Left renal cortex interstitium (tissue), 4 donors: Measurements from ENCODE around the gene SGMS1. TPM values are rescaled to one million over a fixed set of nuclear protein-coding genes. Genes with fewer than 3 reads are reported as not detected.
"Not testable (repeated sequence)": the region's sequence is repeated elsewhere in the genome, so short reads cannot be mapped to it uniquely, and the experiment has no call there.

ENCODE experiments used
- DNase-seq, 4 donors: peaks; one replicate each; pipeline ENCODE4 v3.0.0-alpha.2; 2013; ENCODE audit warnings: low read depth in 4 of 4, low spot score in 2 of 4, missing footprints in 1 of 4
- polyA plus RNA-seq, 4 donors: library from polyadenylated mRNA; unstranded; fragments of 120-200 nt; gene quantifications; one replicate each; pipeline ENCODE4 v1.2.1, GENCODE V29; 2013; ENCODE audit not compliant: insufficient read length in 4 of 4

SGMS1 gene
- polyA plus RNA-seq, 4 donors = 53.7 to 59.7 (median 55.1) TPM

- no peak for DNase-seq
Observed at GRCh38 chr10:50561816-50562215, 61.9 kb downstream of the SGMS1 start.

- no peak for DNase-seq
Observed at GRCh38 chr10:50561266-50561665, 62.5 kb downstream of the SGMS1 start.

GRCh38 chr10:50560370-50560769 is 63.4 kb downstream of the SGMS1 start:
- DNase-seq = no peak

- no peak for DNase-seq
Observed at GRCh38 chr10:50558371-50558770, 65.4 kb downstream of the SGMS1 start.

GRCh38 chr10:50557130-50557682 is 66.5 kb downstream of the SGMS1 start:
- no peak for DNase-seq

GRCh38 chr10:50556237-50557120 is 67.3 kb downstream of the SGMS1 start:
- no peak for DNase-seq

- DNase-seq = no peak
Observed at GRCh38 chr10:50554995-50555568, 68.7 kb downstream of the SGMS1 start.

- DNase-seq = no peak
Observed at GRCh38 chr10:50554376-50554994, 69.3 kb downstream of the SGMS1 start.

GRCh38 chr10:50552771-50553535 is 70.8 kb downstream of the SGMS1 start:
- DNase-seq = no peak

GRCh38 chr10:50552308-50552707 is 71.4 kb downstream of the SGMS1 start:
- DNase-seq = no peak

- no peak for DNase-seq
Observed at GRCh38 chr10:50551894-50552293, 71.9 kb downstream of the SGMS1 start.

- DNase-seq = no peak
Observed at GRCh38 chr10:50550291-50550839, 73.4 kb downstream of the SGMS1 start.

- DNase-seq = not testable (repeated sequence)
Observed at GRCh38 chr10:50549186-50549585, 74.6 kb downstream of the SGMS1 start.

- not testable (repeated sequence) for DNase-seq
Observed at GRCh38 chr10:50548481-50548880, 75.3 kb downstream of the SGMS1 start.

- DNase-seq = not testable (repeated sequence)
Observed at GRCh38 chr10:50546287-50546686, 77.5 kb downstream of the SGMS1 start.

GRCh38 chr10:50545846-50546245 is 77.9 kb downstream of the SGMS1 start:
- DNase-seq = no peak

- no peak for DNase-seq
Observed at GRCh38 chr10:50544857-50545429, 78.8 kb downstream of the SGMS1 start.

GRCh38 chr10:50544095-50544856 is 79.5 kb downstream of the SGMS1 start:
- DNase-seq = no peak

- DNase-seq = no peak
Observed at GRCh38 chr10:50542871-50543270, 80.9 kb downstream of the SGMS1 start.
